NOMO-1 treated with DMSO at 0.1 percent for 48 hours (cell line): ENCODE data around the gene PTPN13.
"Not testable (repeated sequence)": the region's sequence is repeated elsewhere in the genome, so short reads cannot be mapped to it uniquely, and the experiment has no call there.

Experiments used
- DNase-seq: peaks from one replicate; lab custom pipeline; 2025; ENCODE audit not compliant: unreplicated experiment; lab: John Stamatoyannopoulos, UW

Gene PTPN13

DNA sequence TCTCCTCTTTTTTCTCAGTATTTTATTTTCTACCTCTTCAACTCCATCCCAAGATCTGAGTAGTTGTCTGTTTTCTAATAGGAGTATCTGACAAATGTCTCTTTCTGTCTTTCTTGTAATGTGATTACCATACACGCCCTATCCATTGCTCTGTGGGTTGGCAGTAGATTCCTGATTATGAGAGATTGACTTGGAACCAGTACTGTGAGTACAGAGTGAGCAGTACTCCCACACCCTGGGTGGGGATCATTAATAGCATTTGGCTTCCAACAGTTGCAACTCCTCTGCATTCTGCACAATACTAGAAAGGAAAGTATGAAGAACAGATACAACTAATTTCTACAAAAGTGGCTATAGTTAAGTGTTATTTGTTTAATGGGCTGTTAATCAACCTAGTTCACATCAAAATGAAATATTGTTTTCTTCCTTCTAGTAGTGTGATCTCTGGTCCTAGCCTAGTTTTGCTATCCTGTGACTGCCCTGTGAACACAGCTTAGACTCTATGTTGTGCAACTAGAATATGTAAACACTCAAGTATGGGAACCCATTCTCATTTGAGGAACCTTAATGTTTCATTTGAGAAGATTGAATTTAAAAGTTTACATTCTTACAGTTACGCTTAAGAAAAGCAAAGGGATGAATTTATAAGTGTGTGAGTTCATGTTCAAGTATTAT lies 112.9 kb downstream of the PTPN13 start:
- no peak for DNase-seq

GRCh38 chr4:86717651-86718050 lies 123.5 kb downstream of the PTPN13 start:
- DNase-seq, result no peak

DNA sequence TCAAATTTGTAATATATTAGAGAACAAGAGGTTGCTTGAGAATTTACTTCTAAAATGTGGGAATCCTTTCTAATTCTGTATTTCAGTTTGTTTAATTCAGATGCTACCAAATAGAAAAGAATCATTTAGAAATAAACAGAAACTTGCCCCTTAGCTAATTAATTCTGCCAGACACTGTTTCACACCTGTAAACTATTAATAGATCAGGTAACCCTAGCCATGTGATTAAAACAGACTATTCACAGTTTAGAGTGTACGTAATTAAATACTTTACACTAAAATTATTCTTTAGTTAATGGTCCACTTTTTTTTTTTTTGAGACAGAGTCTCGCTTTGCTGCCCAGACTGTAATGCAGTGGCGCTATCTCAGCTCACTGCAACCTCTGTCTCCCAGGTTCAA lies 124.0 kb downstream of the PTPN13 start:
- no peak for DNase-seq

DNA sequence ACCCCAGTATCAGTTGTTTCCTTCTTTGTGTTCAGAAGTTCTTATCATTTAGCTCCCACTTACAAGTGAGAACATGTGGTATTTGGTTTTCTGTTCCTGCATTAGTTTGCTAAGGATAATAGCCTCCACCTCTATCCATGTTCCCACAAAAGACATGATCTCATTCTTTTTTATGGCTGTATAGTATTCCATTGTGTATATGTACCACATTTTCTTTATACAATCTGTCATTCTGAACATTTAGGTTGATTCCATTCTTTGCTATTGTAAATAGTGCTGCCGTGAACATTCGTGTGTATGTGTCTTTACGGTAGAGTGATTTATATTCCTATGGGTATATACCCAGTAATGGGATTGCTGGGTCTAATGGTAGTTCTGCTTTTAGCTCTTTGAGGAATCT lies 125.0 kb downstream of the PTPN13 start:
- DNase-seq, result not testable (repeated sequence)

GRCh38 chr4:86720508-86721068 lies 126.5 kb downstream of the PTPN13 start:
- no peak for DNase-seq

GRCh38 chr4:86721412-86721811 lies 127.3 kb downstream of the PTPN13 start:
- DNase-seq, result no peak

- DNase-seq, result no peak
Observed at GRCh38 chr4:86730310-86730709, 136.2 kb downstream of the PTPN13 start.

DNA sequence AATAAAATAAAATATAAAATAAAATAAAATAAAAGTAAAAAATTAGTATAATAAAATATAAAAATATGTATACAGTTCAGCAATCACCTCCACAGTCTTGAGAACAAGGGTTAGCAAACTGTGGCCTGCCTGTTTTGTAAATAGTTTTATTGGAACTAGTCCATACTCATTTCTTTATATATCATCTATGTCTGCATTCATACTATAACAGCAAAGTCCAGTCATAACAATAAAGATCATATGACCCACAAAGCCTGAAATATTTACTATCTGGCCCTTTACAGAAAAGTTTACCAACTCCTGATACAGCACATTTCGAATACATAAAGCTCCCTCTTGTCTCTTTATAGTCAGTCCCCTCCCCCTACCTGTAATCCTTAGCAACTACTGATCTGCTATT lies 143.1 kb downstream of the PTPN13 start:
- no peak for DNase-seq

DNA sequence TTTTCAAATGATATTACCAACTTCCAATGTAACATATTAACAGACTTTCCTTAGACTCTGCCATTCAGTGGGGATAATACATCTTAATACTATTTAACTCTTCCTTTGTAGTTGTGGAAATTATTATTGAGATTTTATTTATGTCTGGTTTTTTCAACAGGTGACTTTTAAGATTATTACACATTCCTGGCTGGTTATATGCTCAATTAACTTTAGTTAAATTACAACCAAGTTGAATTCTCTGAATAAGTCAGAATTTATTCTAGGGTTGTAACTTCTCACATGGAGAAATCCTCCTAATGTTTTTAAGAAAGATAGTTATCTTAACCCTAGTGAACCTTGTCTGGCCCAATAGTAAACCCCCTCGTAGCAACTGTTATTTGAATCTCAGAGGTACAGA lies 147.7 kb downstream of the PTPN13 start:
- DNase-seq, result no peak

- no peak for DNase-seq
Observed at GRCh38 chr4:86744570-86744969, 150.5 kb downstream of the PTPN13 start.

DNA sequence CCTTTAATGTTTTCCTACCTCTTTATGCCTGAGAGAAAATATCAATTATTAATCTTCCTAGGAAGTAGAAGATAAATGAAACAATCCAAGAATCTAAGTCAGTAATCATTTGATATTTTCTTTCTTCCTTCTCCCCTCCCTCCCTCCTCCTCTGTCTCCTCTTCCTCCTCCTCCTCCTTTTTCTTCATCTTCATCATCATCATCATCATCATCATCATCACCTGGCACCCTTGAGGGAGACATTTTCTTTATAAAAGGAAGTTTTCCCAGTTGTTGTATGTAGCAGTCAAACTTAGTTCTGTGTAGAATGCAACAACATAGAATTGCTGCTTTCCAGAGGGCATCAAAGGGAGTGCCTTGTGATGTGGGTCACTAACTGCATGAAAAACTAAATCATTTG lies 155.0 kb downstream of the PTPN13 start:
- DNase-seq, result no peak

DNA sequence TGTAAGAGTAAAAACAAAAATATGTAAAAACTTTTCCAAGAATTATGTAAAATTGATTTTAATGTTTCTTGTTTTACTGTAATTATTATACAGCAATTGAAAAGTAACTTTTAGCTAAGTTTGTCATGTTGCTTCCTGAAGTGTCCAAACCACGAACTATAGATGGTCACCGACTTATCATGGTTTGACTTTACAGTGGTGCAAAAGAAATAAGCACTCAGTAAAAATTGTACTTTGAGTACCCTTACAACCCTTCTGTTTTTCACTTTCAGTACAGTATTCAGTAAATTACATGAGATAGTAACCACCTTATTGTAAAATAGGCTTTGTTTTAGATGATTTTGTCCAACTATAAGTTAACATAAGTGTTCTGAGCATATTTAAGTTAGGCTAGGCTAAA lies 161.3 kb downstream of the PTPN13 start:
- DNase-seq, result no peak

- DNase-seq, result no peak
Observed at GRCh38 chr4:86757468-86757867, 163.4 kb downstream of the PTPN13 start.

GRCh38 chr4:86759298-86759697 lies 165.2 kb downstream of the PTPN13 start:
- DNase-seq, result no peak

DNA sequence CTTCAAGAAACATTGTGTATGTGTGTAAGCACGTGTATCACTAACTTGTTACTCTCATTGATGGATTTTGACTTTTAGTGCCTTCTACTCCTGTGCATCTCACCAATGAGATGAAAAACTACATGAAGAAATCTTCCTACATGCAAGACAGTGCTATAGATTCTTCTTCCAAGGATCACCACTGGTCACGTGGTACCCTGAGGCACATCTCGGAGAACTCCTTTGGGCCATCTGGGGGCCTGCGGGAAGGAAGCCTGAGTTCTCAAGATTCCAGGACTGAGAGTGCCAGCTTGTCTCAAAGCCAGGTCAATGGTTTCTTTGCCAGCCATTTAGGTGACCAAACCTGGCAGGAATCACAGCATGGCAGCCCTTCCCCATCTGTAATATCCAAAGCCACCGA lies 168.5 kb downstream of the PTPN13 start:
- no peak for DNase-seq

DNA sequence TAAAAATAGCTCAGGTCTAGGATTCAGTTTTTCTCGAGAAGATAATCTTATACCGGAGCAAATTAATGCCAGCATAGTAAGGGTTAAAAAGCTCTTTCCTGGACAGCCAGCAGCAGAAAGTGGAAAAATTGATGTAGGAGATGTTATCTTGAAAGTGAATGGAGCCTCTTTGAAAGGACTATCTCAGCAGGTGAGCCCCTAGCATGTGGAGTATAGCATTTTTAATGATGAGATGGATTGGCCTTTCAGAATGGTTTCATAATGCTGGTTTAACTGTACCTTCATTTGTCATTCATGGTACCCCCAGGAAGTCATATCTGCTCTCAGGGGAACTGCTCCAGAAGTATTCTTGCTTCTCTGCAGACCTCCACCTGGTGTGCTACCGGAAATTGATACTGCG lies 175.7 kb downstream of the PTPN13 start:
- DNase-seq, result no peak

DNA sequence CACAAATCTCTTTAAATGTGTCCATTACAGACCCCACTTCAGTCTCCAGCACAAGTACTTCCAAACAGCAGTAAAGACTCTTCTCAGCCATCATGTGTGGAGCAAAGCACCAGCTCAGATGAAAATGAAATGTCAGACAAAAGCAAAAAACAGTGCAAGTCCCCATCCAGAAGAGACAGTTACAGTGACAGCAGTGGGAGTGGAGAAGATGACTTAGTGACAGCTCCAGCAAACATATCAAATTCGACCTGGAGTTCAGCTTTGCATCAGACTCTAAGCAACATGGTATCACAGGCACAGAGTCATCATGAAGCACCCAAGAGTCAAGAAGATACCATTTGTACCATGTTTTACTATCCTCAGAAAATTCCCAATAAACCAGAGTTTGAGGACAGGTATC lies 177.0 kb downstream of the PTPN13 start:
- DNase-seq, result no peak

DNA sequence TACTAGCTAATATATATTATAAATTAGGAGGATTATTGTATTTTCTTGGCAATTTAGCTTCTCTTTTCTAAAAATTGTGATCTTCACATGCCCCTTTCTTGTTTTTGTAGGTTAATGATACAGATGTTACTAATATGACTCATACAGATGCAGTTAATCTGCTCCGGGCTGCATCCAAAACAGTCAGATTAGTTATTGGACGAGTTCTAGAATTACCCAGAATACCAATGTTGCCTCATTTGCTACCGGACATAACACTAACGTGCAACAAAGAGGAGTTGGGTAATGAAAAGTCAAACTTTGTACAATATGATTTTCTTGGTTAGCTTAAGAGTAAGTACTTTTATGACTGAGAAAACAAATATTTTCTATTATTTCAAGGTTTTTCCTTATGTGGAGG lies 180.9 kb downstream of the PTPN13 start:
- DNase-seq, result no peak

GRCh38 chr4:86778175-86778574 lies 184.1 kb downstream of the PTPN13 start:
- no peak for DNase-seq

- DNase-seq, result no peak
Observed at GRCh38 chr4:86788826-86789225, 194.7 kb downstream of the PTPN13 start.

- no peak for DNase-seq
Observed at GRCh38 chr4:86791126-86791525, 197.0 kb downstream of the PTPN13 start.

- DNase-seq, result no peak
Observed at GRCh38 chr4:86809809-86810208, 215.7 kb downstream of the PTPN13 start.

DNA sequence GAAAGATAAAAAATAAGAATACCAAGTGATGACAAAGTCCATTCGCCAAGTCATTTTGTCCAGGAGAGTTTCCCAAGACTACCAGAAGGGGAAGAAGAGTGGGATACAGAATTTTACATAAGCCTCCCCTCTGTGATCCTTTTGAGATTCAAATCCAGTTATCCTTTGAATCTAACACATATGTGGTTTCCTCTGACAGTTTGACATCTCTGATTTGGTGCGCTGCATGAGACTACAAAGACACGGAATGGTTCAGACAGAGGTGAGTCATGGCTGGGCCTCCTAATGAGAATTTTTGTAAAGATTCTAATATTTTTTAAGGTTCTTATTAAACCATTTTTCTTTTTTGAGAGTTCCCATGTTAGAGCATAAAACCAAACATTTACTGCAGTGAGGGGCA lies 216.7 kb downstream of the PTPN13 start:
- no peak for DNase-seq
